Liver (tissue), 9 donors: ENCODE data around the gene ATXN1. TPM values are rescaled to one million over a fixed set of nuclear protein-coding genes. Genes with fewer than 3 reads are reported as not detected.

Experiments used
- DNase-seq: peaks from one replicate; pipeline ENCODE4 v3.0.0-alpha.2; 2017; ENCODE audit warnings: low spot score
- H3K27ac ChIP-seq, 2 donors: one replicate each; pipeline ENCODE4 v1.7.0; 2013; ENCODE audit warnings: inconsistent platforms in 2 of 2, low read length in 2 of 2, control low read depth in 1 of 2, low read depth in 1 of 2, mild to moderate bottlenecking in 1 of 2
- H3K27me3 ChIP-seq, 4 donors: one replicate each; pipeline versions ENCODE4 v1.6.1 to v1.7.0; 2013; ENCODE audit warnings: low read length in 3 of 4, inconsistent platforms in 1 of 4, mild to moderate bottlenecking in 1 of 4, moderate library complexity in 1 of 4; ENCODE audit not compliant: control insufficient read depth in 4 of 4, insufficient read depth in 4 of 4
- H3K36me3 ChIP-seq, 4 donors: one replicate each; pipeline versions ENCODE4 v1.6.1 to v1.7.0; 2013; ENCODE audit warnings: low read length in 3 of 4, mild to moderate bottlenecking in 3 of 4, low read depth in 1 of 4, moderate library complexity in 1 of 4; ENCODE audit not compliant: control insufficient read depth in 4 of 4, insufficient read depth in 3 of 4
- H3K4me1 ChIP-seq, 4 donors: one replicate each; pipeline versions ENCODE4 v1.6.1 to v1.7.0; 2013; ENCODE audit warnings: low read length in 3 of 4, mild to moderate bottlenecking in 3 of 4, moderate library complexity in 1 of 4; ENCODE audit not compliant: control insufficient read depth in 4 of 4, insufficient read depth in 4 of 4
- H3K4me3 ChIP-seq, 3 donors: one replicate each; pipeline versions ENCODE4 v1.6.1 to v1.7.0; 2013; ENCODE audit warnings: low read length in 3 of 3, control low read depth in 1 of 3, low read depth in 1 of 3, mild to moderate bottlenecking in 1 of 3
- H3K9ac ChIP-seq, 2 donors: one replicate each; pipeline ENCODE4 v1.7.0; 2013; ENCODE audit warnings: low read length in 2 of 2, mild to moderate bottlenecking in 2 of 2, moderate library complexity in 2 of 2, control low read depth in 1 of 2, low read depth in 1 of 2
- H3K9me3 ChIP-seq, 4 donors: one replicate each; pipeline versions ENCODE4 v1.6.1 to v1.7.0; 2013; ENCODE audit warnings: low read length in 3 of 4; ENCODE audit not compliant: control insufficient read depth in 4 of 4
- EGR1 ChIP-seq, 2 donors: IDR thresholded peaks; 2 replicates each; pipeline ENCODE4 v1.6.1; 2016 to 2018; ENCODE audit warnings: antibody characterized with exemption in 2 of 2, low read depth in 2 of 2
- FOXA1 ChIP-seq: IDR thresholded peaks from 2 replicates; pipeline ENCODE4 v1.6.1; 2016; ENCODE audit warnings: antibody characterized with exemption
- FOXA2 ChIP-seq: IDR thresholded peaks from 2 replicates; pipeline ENCODE4 v1.6.1; 2016; ENCODE audit warnings: antibody characterized with exemption
- GABPA ChIP-seq, 2 donors: IDR thresholded peaks in 1 of 2; conservative IDR thresholded peaks in 1 of 2; 2 replicates each; pipeline ENCODE4 v1.6.1; 2016; ENCODE audit warnings: antibody characterized with exemption in 2 of 2, mild to moderate bottlenecking in 1 of 2, moderate library complexity in 1 of 2
- HNF4A ChIP-seq, 2 donors: conservative IDR thresholded peaks; 2 replicates each; pipeline ENCODE4 v1.6.1; 2016; ENCODE audit warnings: antibody characterized with exemption in 2 of 2, mild to moderate bottlenecking in 2 of 2
- HNF4G ChIP-seq: IDR thresholded peaks from 2 replicates; pipeline ENCODE4 v1.6.1; 2016; ENCODE audit warnings: antibody characterized with exemption
- JUND ChIP-seq, 2 donors: IDR thresholded peaks; 2 replicates each; pipeline ENCODE4 v1.6.1; 2016; ENCODE audit warnings: antibody characterized with exemption in 2 of 2
- MAX ChIP-seq: IDR thresholded peaks from 2 replicates; pipeline ENCODE4 v1.6.1; 2016; ENCODE audit warnings: antibody characterized with exemption
- NR2F2 ChIP-seq: IDR thresholded peaks from 2 replicates; pipeline ENCODE4 v1.6.1; 2016; ENCODE audit warnings: antibody characterized with exemption
- RAD21 ChIP-seq, 2 donors: IDR thresholded peaks; 2 replicates each; pipeline ENCODE4 v1.6.1; 2016; ENCODE audit warnings: antibody characterized with exemption in 2 of 2, mild to moderate bottlenecking in 2 of 2
- RXRA ChIP-seq, 2 donors: IDR thresholded peaks; 2 replicates each; pipeline ENCODE4 v1.6.1; 2017 to 2018; ENCODE audit warnings: antibody characterized with exemption in 2 of 2, mild to moderate bottlenecking in 1 of 2
- SP1 ChIP-seq: IDR thresholded peaks from 2 replicates; pipeline ENCODE4 v1.6.1; 2018; ENCODE audit warnings: antibody characterized with exemption, mild to moderate bottlenecking
- TAF1 ChIP-seq: conservative IDR thresholded peaks from 2 replicates; pipeline ENCODE4 v1.6.1; 2016; ENCODE audit warnings: antibody characterized with exemption, mild to moderate bottlenecking
- YY1 ChIP-seq: IDR thresholded peaks from 2 replicates; pipeline ENCODE4 v1.6.1; 2016; ENCODE audit warnings: antibody characterized with exemption, mild to moderate bottlenecking
- WGBS: extraction: QIAGEN DNeasy Blood & Tissue Kit; methylation state at CpG from one replicate; pipeline ENCODE4 v1.1.7; 2013; 5-methylcytosine and 5-hydroxymethylcytosine counted together
- polyA plus RNA-seq, 2 donors: library from polyadenylated mRNA; stranded (reverse) in 1 of 2; unstranded in 1 of 2; fragments of 200-250 nt in 1 of 2; fragments of >200 nt in 1 of 2; fragmentation: Nextera tagmentation in 1 of 2; extraction: Ambion mirVana in 1 of 2; gene quantifications; one replicate each; pipeline versions ENCODE4 v1.2.1 to v1.2.3, GENCODE V29; 2013 to 2015
- total RNA-seq, 2 donors: library from RNA; depleted of rRNA; stranded (reverse); fragments of >200 nt; gene quantifications; one replicate each; pipeline ENCODE4 v1.2.3, GENCODE V29; 2014
- TF ChIP-seq, protein P1 (sequence below): IDR thresholded peaks from 2 replicates; pipeline ENCODE4 v1.6.1; 2016; ENCODE audit warnings: antibody characterized with exemption, mild to moderate bottlenecking
- TF ChIP-seq, protein P2 (sequence below): IDR thresholded peaks from 2 replicates; pipeline ENCODE4 v1.6.1; 2016; ENCODE audit warnings: antibody characterized with exemption
- TF ChIP-seq, protein P3 (sequence below): fragments of 150-350 bp; IDR thresholded peaks from 2 replicates; pipeline ENCODE4 v1.5.1; 2017; ENCODE audit warnings: improper control_type of control experiment, low read depth, low read length; ENCODE audit not compliant: missing input control
- TF ChIP-seq, protein P4 (sequence below): IDR thresholded peaks from 2 replicates; pipeline ENCODE4 v1.6.1; 2016; ENCODE audit warnings: antibody characterized with exemption
- donor health status: healthy.
- donor health status: healthy.
- donor health status: healthy.
- donor health status: healthy.
- donor health status: healthy.

ATXN1 gene
- total and polyA plus RNA-seq, 4 donors, result 4.3 to 29.7 (median 8.2) TPM

GRCh38 chr6:16374461-16375200 is 386.6 kb downstream of the ATXN1 start:
- no peak overlapping the region for H3K4me3 ChIP-seq
- TF ChIP-seq JUND (IDR thresholded peaks at IDR 0.05) (no peak), MAX (no peak), FOXA2 (no peak), HNF4A (conservative IDR thresholded peaks at IDR 0.05) (no peak), GABPA (IDR thresholded peaks at IDR 0.05 in 1 of 2, conservative IDR thresholded peaks at IDR 0.05 in 1 of 2) (no peak), HNF4G (no peak), SP1 (no peak), RAD21 (IDR thresholded peaks at IDR 0.05) (no peak), EGR1 (IDR thresholded peaks at IDR 0.05; ENCODE audit: low read depth in 2 of 2) (no peak), YY1 (no peak), RXRA (IDR thresholded peaks at IDR 0.05) (no peak), FOXA1 (no peak), TAF1 (no peak), NR2F2 (no peak)
- TF ChIP-seq, protein P1, sequence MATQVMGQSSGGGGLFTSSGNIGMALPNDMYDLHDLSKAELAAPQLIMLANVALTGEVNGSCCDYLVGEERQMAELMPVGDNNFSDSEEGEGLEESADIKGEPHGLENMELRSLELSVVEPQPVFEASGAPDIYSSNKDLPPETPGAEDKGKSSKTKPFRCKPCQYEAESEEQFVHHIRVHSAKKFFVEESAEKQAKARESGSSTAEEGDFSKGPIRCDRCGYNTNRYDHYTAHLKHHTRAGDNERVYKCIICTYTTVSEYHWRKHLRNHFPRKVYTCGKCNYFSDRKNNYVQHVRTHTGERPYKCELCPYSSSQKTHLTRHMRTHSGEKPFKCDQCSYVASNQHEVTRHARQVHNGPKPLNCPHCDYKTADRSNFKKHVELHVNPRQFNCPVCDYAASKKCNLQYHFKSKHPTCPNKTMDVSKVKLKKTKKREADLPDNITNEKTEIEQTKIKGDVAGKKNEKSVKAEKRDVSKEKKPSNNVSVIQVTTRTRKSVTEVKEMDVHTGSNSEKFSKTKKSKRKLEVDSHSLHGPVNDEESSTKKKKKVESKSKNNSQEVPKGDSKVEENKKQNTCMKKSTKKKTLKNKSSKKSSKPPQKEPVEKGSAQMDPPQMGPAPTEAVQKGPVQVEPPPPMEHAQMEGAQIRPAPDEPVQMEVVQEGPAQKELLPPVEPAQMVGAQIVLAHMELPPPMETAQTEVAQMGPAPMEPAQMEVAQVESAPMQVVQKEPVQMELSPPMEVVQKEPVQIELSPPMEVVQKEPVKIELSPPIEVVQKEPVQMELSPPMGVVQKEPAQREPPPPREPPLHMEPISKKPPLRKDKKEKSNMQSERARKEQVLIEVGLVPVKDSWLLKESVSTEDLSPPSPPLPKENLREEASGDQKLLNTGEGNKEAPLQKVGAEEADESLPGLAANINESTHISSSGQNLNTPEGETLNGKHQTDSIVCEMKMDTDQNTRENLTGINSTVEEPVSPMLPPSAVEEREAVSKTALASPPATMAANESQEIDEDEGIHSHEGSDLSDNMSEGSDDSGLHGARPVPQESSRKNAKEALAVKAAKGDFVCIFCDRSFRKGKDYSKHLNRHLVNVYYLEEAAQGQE, result no peak
- TF ChIP-seq, protein P2, sequence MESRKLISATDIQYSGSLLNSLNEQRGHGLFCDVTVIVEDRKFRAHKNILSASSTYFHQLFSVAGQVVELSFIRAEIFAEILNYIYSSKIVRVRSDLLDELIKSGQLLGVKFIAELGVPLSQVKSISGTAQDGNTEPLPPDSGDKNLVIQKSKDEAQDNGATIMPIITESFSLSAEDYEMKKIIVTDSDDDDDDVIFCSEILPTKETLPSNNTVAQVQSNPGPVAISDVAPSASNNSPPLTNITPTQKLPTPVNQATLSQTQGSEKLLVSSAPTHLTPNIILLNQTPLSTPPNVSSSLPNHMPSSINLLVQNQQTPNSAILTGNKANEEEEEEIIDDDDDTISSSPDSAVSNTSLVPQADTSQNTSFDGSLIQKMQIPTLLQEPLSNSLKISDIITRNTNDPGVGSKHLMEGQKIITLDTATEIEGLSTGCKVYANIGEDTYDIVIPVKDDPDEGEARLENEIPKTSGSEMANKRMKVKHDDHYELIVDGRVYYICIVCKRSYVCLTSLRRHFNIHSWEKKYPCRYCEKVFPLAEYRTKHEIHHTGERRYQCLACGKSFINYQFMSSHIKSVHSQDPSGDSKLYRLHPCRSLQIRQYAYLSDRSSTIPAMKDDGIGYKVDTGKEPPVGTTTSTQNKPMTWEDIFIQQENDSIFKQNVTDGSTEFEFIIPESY, result no peak
- TF ChIP-seq, protein P3, sequence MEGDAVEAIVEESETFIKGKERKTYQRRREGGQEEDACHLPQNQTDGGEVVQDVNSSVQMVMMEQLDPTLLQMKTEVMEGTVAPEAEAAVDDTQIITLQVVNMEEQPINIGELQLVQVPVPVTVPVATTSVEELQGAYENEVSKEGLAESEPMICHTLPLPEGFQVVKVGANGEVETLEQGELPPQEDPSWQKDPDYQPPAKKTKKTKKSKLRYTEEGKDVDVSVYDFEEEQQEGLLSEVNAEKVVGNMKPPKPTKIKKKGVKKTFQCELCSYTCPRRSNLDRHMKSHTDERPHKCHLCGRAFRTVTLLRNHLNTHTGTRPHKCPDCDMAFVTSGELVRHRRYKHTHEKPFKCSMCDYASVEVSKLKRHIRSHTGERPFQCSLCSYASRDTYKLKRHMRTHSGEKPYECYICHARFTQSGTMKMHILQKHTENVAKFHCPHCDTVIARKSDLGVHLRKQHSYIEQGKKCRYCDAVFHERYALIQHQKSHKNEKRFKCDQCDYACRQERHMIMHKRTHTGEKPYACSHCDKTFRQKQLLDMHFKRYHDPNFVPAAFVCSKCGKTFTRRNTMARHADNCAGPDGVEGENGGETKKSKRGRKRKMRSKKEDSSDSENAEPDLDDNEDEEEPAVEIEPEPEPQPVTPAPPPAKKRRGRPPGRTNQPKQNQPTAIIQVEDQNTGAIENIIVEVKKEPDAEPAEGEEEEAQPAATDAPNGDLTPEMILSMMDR, result no peak
- TF ChIP-seq, protein P4, sequence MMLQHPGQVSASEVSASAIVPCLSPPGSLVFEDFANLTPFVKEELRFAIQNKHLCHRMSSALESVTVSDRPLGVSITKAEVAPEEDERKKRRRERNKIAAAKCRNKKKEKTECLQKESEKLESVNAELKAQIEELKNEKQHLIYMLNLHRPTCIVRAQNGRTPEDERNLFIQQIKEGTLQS, result no peak
- peaks cover 0 to 2% (median 0%) of the 10 kb centered on the region in 4 donors for H3K36me3 ChIP-seq
- 94% methylated on average over 10 of the region's 10 CpGs for WGBS
- no peaks in the 10 kb centered on the region for H3K9me3 ChIP-seq
- DNase-seq, result no peak
- H3K27ac ChIP-seq, result no peak overlapping the region
- no peaks in the 10 kb centered on the region for H3K4me1 ChIP-seq
- H3K9ac ChIP-seq, result no peak overlapping the region
- no peaks in the 10 kb centered on the region for H3K27me3 ChIP-seq
